ENCODE measurements around the gene CKAP5. TPM values are rescaled to one million over a fixed set of nuclear protein-coding genes. Genes with fewer than 3 reads are reported as not detected.

The CKAP5 gene
- total and polyA plus RNA-seq, 2 donors (not counting 1 experiment from before 2014, with no cell fraction given), result 64.7 to 111 TPM

DNA sequence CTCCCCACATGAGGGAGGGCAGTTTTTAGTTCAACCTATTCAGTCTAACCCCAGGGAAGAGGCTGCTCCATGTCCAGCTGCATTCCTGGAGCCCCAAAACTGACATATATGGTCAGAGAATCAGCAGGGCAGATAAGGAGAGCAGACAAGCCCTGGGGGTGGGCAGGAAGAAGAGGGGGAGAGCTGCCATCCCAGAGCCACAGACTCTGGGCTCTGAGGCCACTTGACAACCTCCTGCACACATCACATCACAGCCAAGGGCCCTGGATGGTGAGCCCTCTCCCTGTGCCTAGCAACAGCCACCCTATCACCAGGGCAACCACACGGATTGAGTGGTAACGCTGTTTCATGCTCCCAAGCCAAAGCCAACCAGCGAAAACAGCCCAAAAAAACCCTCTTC is 148.8 kb downstream of the CKAP5 start:
- peak overlapping the region in 1 of 4 experiments; percentile 24 for H3K4me3 ChIP-seq (replicated peaks in 1 of 4; ENCODE audit: control extremely low read depth in 1 of 4, insufficient read depth in 1 of 4, low read depth in 3 of 4, low read length in 4 of 4)
- TF ChIP-seq, protein P1, sequence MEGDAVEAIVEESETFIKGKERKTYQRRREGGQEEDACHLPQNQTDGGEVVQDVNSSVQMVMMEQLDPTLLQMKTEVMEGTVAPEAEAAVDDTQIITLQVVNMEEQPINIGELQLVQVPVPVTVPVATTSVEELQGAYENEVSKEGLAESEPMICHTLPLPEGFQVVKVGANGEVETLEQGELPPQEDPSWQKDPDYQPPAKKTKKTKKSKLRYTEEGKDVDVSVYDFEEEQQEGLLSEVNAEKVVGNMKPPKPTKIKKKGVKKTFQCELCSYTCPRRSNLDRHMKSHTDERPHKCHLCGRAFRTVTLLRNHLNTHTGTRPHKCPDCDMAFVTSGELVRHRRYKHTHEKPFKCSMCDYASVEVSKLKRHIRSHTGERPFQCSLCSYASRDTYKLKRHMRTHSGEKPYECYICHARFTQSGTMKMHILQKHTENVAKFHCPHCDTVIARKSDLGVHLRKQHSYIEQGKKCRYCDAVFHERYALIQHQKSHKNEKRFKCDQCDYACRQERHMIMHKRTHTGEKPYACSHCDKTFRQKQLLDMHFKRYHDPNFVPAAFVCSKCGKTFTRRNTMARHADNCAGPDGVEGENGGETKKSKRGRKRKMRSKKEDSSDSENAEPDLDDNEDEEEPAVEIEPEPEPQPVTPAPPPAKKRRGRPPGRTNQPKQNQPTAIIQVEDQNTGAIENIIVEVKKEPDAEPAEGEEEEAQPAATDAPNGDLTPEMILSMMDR (conservative IDR thresholded peaks at IDR 0.05 in 1 of 2, IDR thresholded peaks at IDR 0.05 in 1 of 2; ENCODE audit: low read depth in 1 of 2, low read length in 2 of 2), result no peak
- no peak for TF ChIP-seq EZH2 (IDR thresholded peaks at IDR 0.05; ENCODE audit: low read length, missing control alignments)
- no peak overlapping the region for H2AFZ ChIP-seq (ENCODE audit: low read length)
- H3K9ac ChIP-seq (ENCODE audit: insufficient read depth, low read length), result no peak overlapping the region
- H3K27me3 ChIP-seq (ENCODE audit: control insufficient read depth, insufficient read depth, low read length), result no peaks in the 10 kb centered on the region
- H3K9me3 ChIP-seq (ENCODE audit: control insufficient read depth, insufficient read depth, low read depth, low read length), result no peaks in the 10 kb centered on the region
- peaks cover 22% of the 10 kb centered on the region for H3K36me3 ChIP-seq (ENCODE audit: control insufficient read depth, insufficient read depth, low read length)
- peak in 1 of 2 donors; percentile 52 for DNase-seq (ENCODE audit: low read depth in 2 of 2)
- peaks cover 12% of the 10 kb centered on the region for H3K4me1 ChIP-seq (ENCODE audit: control insufficient read depth, extremely low read depth, insufficient read depth, low read length)
- peak overlapping the region; percentile 13 for H3K4me2 ChIP-seq (ENCODE audit: extremely low read depth, insufficient read depth, low read length)
- peaks cover 42% of the 10 kb centered on the region for H3K79me2 ChIP-seq (ENCODE audit: control insufficient read depth, insufficient read depth, low read length)
- no peaks in the 10 kb centered on the region for H4K20me1 ChIP-seq (ENCODE audit: control insufficient read depth, extremely low read depth, insufficient read depth, low read length)
- H3K27ac ChIP-seq (ENCODE audit: insufficient read depth, low read length), result peak overlapping the region; percentile 57

- H3K9me3 ChIP-seq (ENCODE audit: control insufficient read depth, insufficient read depth, low read depth, low read length), result no peaks in the 10 kb centered on the region
- no peak for DNase-seq (ENCODE audit: low read depth in 2 of 2)
- H3K9ac ChIP-seq (ENCODE audit: insufficient read depth, low read length), result no peak overlapping the region
- TF ChIP-seq, protein P1 (conservative IDR thresholded peaks at IDR 0.05 in 1 of 2, IDR thresholded peaks at IDR 0.05 in 1 of 2; ENCODE audit: low read depth in 1 of 2, low read length in 2 of 2), result no peak
- TF ChIP-seq EZH2 (IDR thresholded peaks at IDR 0.05; ENCODE audit: low read length, missing control alignments), result no peak
- peaks cover 24% of the 10 kb centered on the region for H3K36me3 ChIP-seq (ENCODE audit: control insufficient read depth, insufficient read depth, low read length)
- H3K4me2 ChIP-seq (ENCODE audit: extremely low read depth, insufficient read depth, low read length), result no peak overlapping the region
- H2AFZ ChIP-seq (ENCODE audit: low read length), result no peak overlapping the region
- no peak overlapping the region for H3K27ac ChIP-seq (ENCODE audit: insufficient read depth, low read length)
- H3K79me2 ChIP-seq (ENCODE audit: control insufficient read depth, insufficient read depth, low read length), result peaks cover 33% of the 10 kb centered on the region
- H3K4me3 ChIP-seq (replicated peaks in 1 of 4; ENCODE audit: control extremely low read depth in 1 of 4, insufficient read depth in 1 of 4, low read depth in 3 of 4, low read length in 4 of 4), result no peak overlapping the region
- H3K27me3 ChIP-seq (ENCODE audit: control insufficient read depth, insufficient read depth, low read length), result no peaks in the 10 kb centered on the region
- no peaks in the 10 kb centered on the region for H4K20me1 ChIP-seq (ENCODE audit: control insufficient read depth, extremely low read depth, insufficient read depth, low read length)
- peaks cover 12% of the 10 kb centered on the region for H3K4me1 ChIP-seq (ENCODE audit: control insufficient read depth, extremely low read depth, insufficient read depth, low read length)
Measured at GRCh38 chr11:46696212-46696558, 149.9 kb downstream of the CKAP5 start.

DNA sequence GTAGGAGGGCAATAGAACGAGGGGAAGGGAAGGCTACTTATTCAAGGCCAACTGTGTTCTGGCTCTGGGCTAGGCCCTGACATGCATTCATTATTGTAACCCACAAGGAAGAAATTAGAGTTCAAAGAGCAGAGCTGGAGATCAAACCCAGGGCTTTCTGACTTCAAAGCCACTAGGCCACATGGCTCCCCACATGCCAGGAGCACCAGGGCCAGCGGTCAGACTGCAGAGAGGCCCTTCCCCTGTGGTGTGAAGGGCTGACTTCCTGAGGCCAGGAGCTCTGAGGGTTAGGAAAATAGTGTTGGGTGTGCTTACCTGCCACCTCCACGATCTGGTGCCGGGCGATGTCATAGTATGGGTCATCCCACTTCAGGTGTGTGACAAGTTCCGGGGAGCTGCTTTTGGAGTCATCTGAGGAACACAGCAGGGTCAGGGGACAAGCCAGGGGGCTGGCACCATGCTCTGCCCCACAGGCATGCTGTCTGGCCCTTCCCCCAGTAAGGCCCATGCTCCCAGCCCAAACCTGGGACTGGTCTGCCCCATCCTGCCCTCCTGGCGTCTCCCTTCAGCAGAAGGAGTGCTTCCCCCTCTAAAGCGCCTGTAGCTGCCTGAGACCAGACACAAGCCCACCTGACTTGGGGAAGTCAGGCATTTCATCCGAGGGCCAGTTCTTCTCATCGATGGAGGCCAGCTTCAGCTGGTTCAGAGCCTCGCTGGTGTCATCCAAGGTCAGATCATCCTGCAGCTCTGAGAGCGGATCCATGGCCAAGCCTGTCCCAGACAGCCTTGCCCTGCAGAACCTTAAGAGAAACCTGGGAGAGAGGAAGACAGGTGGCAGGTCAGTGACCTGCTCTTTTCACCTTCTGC is 150.5 kb downstream of the CKAP5 start:
- peaks cover 24% of the 10 kb centered on the region for H3K36me3 ChIP-seq (ENCODE audit: control insufficient read depth, insufficient read depth, low read length)
- no peak overlapping the region for H3K4me2 ChIP-seq (ENCODE audit: extremely low read depth, insufficient read depth, low read length)
- H3K9ac ChIP-seq (ENCODE audit: insufficient read depth, low read length), result no peak overlapping the region
- DNase-seq (ENCODE audit: low read depth in 2 of 2), result no peak
- H3K27me3 ChIP-seq (ENCODE audit: control insufficient read depth, insufficient read depth, low read length), result no peaks in the 10 kb centered on the region
- no peaks in the 10 kb centered on the region for H4K20me1 ChIP-seq (ENCODE audit: control insufficient read depth, extremely low read depth, insufficient read depth, low read length)
- H3K4me1 ChIP-seq (ENCODE audit: control insufficient read depth, extremely low read depth, insufficient read depth, low read length), result peaks cover 12% of the 10 kb centered on the region
- H3K9me3 ChIP-seq (ENCODE audit: control insufficient read depth, insufficient read depth, low read depth, low read length), result no peaks in the 10 kb centered on the region
- no peak overlapping the region for H3K27ac ChIP-seq (ENCODE audit: insufficient read depth, low read length)
- TF ChIP-seq, protein P1 (conservative IDR thresholded peaks at IDR 0.05 in 1 of 2, IDR thresholded peaks at IDR 0.05 in 1 of 2; ENCODE audit: low read depth in 1 of 2, low read length in 2 of 2), result no peak
- TF ChIP-seq EZH2 (IDR thresholded peaks at IDR 0.05; ENCODE audit: low read length, missing control alignments), result no peak
- no peak overlapping the region for H3K4me3 ChIP-seq (replicated peaks in 1 of 4; ENCODE audit: control extremely low read depth in 1 of 4, insufficient read depth in 1 of 4, low read depth in 3 of 4, low read length in 4 of 4)
- H2AFZ ChIP-seq (ENCODE audit: low read length), result no peak overlapping the region
- H3K79me2 ChIP-seq (ENCODE audit: control insufficient read depth, insufficient read depth, low read length), result peaks cover 30% of the 10 kb centered on the region

All from fibroblast of lung (primary cell).